Raji (cell line): ENCODE results near the gene PTPRC.

ENCODE experiments used
- POLR2A ChIP-seq: IDR thresholded peaks from 2 replicates; pipeline ENCODE4 v1.6.1; 2011; ENCODE audit warnings: low read depth, low read length, control low read depth; ENCODE audit not compliant: insufficient read depth

The PTPRC gene

GRCh38 chr1:198610362-198610761 lies 28.5 kb upstream of the PTPRC start:
- no peak for TF ChIP-seq POLR2A

GRCh38 chr1:198611219-198611618 lies 27.6 kb upstream of the PTPRC start:
- TF ChIP-seq POLR2A, result no peak

GRCh38 chr1:198612471-198613260 lies 26.2 kb upstream of the PTPRC start:
- no peak for TF ChIP-seq POLR2A

GRCh38 chr1:198617406-198617805 lies 21.4 kb upstream of the PTPRC start:
- no peak for TF ChIP-seq POLR2A

DNA sequence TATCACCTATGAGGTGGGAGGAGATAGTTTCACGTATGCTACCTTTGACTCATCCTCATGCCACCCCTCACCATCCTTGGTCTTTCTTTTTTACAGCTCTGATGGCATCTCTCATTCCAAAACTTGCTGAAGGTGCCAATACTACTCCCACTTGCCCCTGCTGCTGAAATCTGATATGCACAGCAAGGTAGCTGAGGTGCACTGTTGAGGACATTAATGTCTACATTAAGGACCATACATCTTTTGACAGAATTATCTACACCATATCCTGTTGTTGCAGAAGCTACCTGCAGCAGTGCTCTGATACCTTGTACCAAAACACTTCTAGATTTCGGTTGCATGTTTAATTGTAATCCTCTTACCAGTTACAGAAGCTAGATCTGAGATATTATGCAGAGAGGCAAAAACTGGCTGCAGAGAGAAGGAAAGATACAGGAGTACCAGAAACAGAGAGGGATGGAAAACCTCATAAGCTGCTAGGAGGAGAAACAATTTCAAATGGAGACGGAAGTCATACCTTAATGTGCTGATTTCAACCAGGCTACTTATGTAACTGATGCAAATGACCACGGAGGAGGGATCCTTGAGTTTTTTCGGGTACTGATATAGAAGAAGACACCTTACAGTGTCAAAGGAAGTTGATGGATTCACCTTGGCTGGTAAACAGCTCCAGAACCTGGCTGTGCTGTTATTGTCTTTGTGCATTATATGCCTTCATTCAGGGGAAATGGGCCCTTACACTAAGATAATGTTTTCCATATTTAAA lies 19.3 kb upstream of the PTPRC start:
- 0 out of 2 replicates have a peak, but pooled peaks have one; percentile 36 for TF ChIP-seq POLR2A

DNA sequence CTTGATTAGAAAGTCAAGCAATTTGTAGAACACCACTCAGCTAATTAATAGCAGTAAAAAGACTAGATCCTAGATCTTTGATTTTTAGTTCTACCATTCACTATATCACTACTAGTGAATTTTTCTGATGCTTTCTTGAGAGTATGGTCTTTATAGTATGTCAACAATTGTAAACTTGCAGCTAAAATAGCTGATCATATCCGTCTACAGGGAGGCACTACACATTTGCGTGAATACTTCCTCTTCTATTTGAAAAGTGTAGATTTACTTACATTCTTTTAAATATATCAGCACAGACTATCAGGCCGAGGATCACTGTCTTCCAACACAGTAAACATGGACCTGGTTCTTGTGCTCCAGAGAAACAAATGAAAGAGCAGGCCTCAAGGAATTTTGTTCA lies 18.6 kb upstream of the PTPRC start:
- no peak for TF ChIP-seq POLR2A

DNA sequence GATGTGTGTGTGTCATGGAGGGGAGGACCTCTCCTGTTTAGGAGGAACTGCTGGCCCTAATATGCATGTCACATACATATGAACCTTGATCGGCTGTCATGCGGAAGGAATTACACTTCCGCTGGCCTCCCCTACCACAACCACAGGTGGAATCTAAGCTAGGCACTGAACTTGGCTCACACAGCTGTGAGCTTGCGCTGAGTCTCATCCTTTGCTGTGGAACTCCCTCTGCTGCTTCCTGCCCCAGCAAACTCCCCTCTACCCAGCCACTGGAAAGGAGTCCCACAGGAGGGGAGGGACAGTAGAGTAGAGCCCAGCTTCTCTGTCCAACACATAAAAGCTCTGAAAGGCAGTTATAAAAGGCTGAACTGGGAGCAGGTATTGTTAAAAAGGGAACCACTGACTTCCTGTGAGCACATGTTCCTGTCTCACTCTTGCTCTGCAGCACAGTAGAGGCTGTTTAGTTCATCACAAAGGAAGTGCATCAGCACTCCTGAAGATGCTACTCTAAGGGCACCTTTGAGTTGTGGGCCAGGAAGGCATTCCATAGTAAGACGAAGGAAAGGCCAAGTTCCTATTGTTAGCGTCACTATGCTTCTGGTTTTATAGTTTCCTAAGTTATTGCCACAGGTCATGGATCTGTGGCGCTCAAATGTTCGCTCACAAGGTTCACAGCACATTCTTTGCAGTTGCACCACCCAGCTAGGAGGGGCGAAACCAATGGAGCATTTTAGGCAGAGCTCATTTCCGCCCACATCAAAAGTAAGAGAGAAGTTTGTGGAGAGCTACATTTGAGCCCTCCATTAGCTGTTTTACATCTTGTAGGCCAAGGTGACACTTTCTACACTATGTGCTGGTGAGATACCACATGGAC lies 17.7 kb upstream of the PTPRC start:
- TF ChIP-seq POLR2A, result peak; percentile 65

DNA sequence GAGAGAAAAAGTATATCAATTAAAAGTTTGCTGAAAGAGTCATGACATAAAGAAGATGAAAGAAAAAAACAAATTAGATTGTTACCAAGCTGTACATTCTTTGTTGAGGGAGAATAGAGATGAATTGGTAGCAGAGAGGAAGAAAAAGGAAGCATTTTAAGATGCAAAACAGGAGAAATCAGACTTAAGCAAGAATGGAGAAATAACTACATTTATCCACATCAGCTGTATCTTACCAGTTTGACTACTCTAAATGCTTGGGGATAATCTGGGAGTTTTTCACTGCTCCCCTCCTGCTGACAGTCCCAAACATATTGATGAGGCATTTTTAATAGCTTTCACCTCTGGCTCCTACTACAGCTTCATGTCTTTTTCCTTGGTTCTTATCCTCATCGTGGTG lies 16.8 kb upstream of the PTPRC start:
- TF ChIP-seq POLR2A, result no peak

GRCh38 chr1:198623752-198624647 lies 14.8 kb upstream of the PTPRC start:
- TF ChIP-seq POLR2A, result peak; percentile 29; the same call in 1 of the 2 replicates

- no peak for TF ChIP-seq POLR2A
Observed at GRCh38 chr1:198624648-198624980, 14.2 kb upstream of the PTPRC start.

DNA sequence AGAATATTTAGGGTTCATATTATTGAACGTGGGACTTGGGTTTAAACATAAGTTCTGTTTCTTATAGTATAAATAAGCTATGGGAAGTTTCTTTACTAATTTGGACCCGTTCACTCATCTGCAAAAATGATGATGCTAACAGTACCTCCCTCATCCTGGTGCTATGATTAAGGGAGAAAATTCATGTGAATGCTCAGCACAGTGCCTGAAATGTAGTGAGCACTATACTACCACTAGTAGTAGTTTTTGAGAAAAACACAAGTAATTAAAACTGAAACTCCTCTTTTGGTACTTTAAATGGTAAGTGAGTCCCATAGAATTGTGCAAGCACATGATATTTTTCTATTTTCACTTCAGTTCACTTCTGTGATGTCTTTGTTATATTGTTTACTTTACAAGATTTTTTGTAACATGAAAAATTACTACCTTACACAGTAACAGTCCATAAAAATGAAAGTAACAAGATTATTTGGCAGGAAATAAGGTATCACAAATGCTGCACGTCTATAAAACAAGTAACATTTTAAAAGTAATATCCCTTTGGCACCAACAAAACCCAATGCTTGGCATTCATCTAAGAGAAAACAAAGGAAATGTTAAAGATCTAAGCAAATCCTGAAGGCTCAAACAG lies 11.3 kb upstream of the PTPRC start:
- TF ChIP-seq POLR2A, result no peak

GRCh38 chr1:198628067-198628455 lies 10.8 kb upstream of the PTPRC start:
- TF ChIP-seq POLR2A, result no peak

DNA sequence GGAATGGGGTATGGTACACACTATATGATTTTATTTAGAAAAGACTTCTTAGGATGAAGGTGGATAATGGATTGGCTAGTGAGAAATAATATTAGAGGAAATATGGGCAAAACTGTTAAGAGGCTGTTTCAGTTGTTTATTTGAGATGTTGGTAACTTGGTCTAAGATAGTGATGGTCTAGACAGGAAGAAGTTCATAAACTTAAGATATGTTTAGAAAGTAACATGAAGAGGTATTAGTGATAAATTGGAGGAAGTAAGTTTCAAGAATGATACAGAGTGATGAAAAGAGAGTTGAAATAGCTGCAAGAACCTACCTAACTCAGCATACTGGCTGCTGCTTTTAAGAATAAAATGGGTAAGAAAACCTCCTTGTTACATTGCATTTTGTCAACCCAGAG lies 9.2 kb upstream of the PTPRC start:
- TF ChIP-seq POLR2A, result no peak

DNA sequence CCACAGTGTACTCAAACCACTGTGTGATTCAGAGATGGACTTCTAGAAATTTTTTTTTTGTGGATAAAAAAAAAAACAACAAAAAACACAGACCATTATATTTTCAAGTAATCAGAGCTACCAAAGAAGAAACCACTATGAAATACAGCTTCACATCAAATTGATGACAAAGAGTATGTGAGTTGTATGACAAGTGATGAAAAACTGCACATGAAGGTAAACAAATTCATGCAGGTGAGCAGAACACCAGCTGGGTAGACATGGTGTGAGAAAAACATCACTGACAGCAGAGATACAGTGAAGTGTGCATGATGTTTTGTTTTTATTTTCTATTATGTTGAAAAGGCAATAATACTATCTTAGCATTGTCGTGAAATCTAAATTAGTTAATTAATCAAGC lies 8.0 kb upstream of the PTPRC start:
- TF ChIP-seq POLR2A, result no peak

- TF ChIP-seq POLR2A, result no peak
Observed at GRCh38 chr1:198631292-198631691, 7.5 kb upstream of the PTPRC start.

DNA sequence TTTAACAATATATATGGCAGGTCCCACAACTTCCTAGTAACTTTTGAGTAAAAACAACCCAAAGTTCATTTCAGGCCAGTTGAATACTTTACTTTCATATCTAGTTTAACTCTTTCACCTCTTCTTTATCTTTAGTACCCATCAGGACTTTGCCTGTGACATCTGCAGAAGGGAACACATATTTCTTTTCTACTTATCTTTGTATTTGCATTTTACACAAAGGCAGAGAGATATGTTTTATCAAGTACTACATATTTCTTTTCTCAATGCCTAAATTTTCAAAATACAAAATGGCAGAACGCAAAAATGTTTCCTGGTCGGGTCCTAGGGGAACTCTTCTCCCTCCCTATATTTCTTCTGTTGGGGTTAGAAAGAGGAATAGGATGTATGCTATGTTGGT lies 6.8 kb upstream of the PTPRC start:
- TF ChIP-seq POLR2A, result no peak
